ENCODE results near the gene ZNF836. TPM values are rescaled to one million over a fixed set of nuclear protein-coding genes. Genes with fewer than 3 reads are reported as not detected.

The ZNF836 gene
- total and polyA plus RNA-seq, 2 of the 13 experiments (the other 11 are each of a cell fraction or from before 2014, with no cell fraction given), result 1.6 to 5.3 TPM

DNA sequence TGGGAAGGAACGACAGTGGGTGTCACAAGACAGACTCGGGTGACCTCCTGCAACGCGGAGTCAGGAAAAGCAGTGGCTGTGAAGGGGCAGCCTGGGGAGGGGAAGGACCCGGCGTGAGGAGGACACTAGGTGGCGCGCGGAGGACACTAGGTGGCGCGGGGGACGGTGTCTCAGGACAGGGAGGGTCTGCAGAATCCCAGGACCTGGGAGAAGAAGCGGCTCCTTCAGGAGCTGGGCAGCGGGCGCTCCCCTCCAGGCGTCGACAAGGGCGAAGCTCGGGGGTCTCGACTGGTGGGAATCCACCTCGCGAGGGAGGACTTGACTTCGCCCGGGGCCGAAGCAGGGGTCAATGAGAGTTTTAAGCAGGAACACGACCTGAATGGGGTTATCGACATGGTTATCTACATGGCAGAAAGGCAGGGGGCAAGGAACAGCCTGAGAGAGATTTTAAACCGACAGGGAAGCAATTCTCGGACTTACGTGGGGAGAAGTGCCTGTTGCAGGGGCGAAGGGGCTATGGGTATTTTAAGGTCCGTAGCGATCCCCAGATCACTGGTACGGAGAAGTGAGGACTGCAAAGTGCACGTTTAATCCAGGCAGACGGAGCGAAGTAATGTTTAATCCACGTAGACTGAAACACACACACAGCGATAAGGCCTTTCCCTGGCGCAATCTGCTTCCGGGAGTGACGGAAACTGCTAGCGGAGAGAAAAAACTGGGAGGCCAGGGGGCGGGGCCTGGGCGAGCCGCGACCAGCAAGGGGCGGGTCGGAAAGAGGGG is 32.0 kb downstream of the ZNF836 start, which contains the start of gene ZNF616:
Gene ZNF616 (minus strand): TSS at position 687 of the 780 bp plus-strand sequence. CDS start 9,426 bp downstream, outside the sequence.
- peak; percentile 68 for FAIRE-seq
- peaks cover 50% of the 10 kb centered on the region for H3K9me3 ChIP-seq (ENCODE audit: low read length)
- H3K27ac ChIP-seq (ENCODE audit: extremely low read length, insufficient read depth, low read length), result peak within 1 kb of the TSS; percentile 94
- no peaks in the 10 kb centered on the region; a peak in 1 of 5 replicates for H3K27me3 ChIP-seq (ENCODE audit: control insufficient read depth in 1 of 2, insufficient read depth in 2 of 2, low read length in 2 of 2)
- ATAC-seq, result peak; percentile 97
- H3K4me3 ChIP-seq (replicated peaks in 1 of 3; ENCODE audit: insufficient read depth in 1 of 3, low read depth in 2 of 3, low read length in 3 of 3), result peak within 1 kb of the TSS; percentile 92 to 96 (median 93)
- peak within 1 kb of the TSS; percentile 95 for H2AFZ ChIP-seq (ENCODE audit: low read length)
- ChIA-PET POLR2A (interaction anchor here (0.6 to 3.9 kb wide), 3 partner anchors 8 to 50 kb away, joined by 3 to 23 read pairs (median 8); partner anchors contain the start of genes PPP2R1A and ZNF836), CTCF (ENCODE audit: low intra/inter-chr PET ratio, low total read pairs) (interaction anchor here (1.8 kb wide), 1 partner anchor 98 kb away, joined by 17 read pairs; no protein-coding TSS in a partner anchor)
- H4K20me1 ChIP-seq (ENCODE audit: insufficient read depth, low read length), result no peaks in the 10 kb centered on the region
- TSS peak; percentile 88 for BruUV-seq (replicated peaks)
- H3K4me1 ChIP-seq (ENCODE audit: insufficient read depth, low read length), result peaks cover 25% of the 10 kb centered on the region
- in situ Hi-C loops (cut with HindIII; ENCODE audit: extremely low pct_ligation_motif_present, low pct_unique_long_range_greater_than_20kb), result loop anchor here (10.0 kb wide), 1 partner anchor 95 kb away; no protein-coding TSS in a partner anchor
- peaks cover 1 to 3% of the 10 kb centered on the region in 2 experiments; a peak in 2 of 5 replicates for H3K36me3 ChIP-seq (replicated peaks in 1 of 2; ENCODE audit: control insufficient read depth in 1 of 2, insufficient read depth in 2 of 2, low read length in 2 of 2)
- intact Hi-C loops (cut with micrococcal nuclease; ENCODE audit: unreplicated experiment), result loop anchor here (1.0 to 2.0 kb wide), 2 partner anchors 49 to 98 kb away; no protein-coding TSS in a partner anchor
- H3K9ac ChIP-seq (ENCODE audit: insufficient read depth, low read depth, low read length), result peak within 1 kb of the TSS; percentile 94
- DNase-seq (ENCODE audit: low spot score), result peak; percentile 89
- WGBS (ENCODE audit: low lambda C conversion rate), result under 1% methylated on average over 40 of the region's 49 CpGs
- H3K79me2 ChIP-seq (ENCODE audit: insufficient read depth, low read length), result peaks cover 22% of the 10 kb centered on the region
- peak within 1 kb of the TSS; percentile 97 for H3K4me2 ChIP-seq (ENCODE audit: low read depth, low read length)
- TF ChIP-seq, protein P1, sequence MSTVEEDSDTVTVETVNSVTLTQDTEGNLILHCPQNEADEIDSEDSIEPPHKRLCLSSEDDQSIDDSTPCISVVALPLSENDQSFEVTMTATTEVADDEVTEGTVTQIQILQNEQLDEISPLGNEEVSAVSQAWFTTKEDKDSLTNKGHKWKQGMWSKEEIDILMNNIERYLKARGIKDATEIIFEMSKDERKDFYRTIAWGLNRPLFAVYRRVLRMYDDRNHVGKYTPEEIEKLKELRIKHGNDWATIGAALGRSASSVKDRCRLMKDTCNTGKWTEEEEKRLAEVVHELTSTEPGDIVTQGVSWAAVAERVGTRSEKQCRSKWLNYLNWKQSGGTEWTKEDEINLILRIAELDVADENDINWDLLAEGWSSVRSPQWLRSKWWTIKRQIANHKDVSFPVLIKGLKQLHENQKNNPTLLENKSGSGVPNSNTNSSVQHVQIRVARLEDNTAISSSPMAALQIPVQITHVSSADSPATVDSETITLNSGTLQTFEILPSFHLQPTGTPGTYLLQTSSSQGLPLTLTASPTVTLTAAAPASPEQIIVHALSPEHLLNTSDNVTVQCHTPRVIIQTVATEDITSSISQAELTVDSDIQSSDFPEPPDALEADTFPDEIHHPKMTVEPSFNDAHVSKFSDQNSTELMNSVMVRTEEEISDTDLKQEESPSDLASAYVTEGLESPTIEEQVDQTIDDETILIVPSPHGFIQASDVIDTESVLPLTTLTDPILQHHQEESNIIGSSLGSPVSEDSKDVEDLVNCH (CRISPR knock-in tag; IDR thresholded peaks at IDR 0.05), result no peak
- peak; percentile 87 for TF ChIP-seq POLR2G (IDR thresholded peaks at IDR 0.05; ENCODE audit: low read depth, low read length)
- peak; percentile 42 for TF ChIP-seq TEAD3 (CRISPR knock-in tag; optimal IDR thresholded peaks at IDR 0.05; ENCODE audit: borderline replicate concordance)
- peak; percentile 50; the same call in 1 of the 2 replicates for TF ChIP-seq ZBTB20 (CRISPR knock-in tag; IDR thresholded peaks at IDR 0.05; ENCODE audit: borderline replicate concordance, low read depth)
- no peak for TF ChIP-seq NR1H2 (CRISPR knock-in tag; IDR thresholded peaks at IDR 0.05; ENCODE audit: borderline replicate concordance, low read depth)
- no peak for TF ChIP-seq TAF15 (IDR thresholded peaks at IDR 0.05; ENCODE audit: low read depth, low read length, poor library complexity, severe bottlenecking)
- peak; percentile 62; the same call in 1 of the 2 replicates for TF ChIP-seq TP53 (CRISPR knock-in tag; conservative IDR thresholded peaks at IDR 0.05)
- TF ChIP-seq NR2C2 (CRISPR knock-in tag; IDR thresholded peaks at IDR 0.05; ENCODE audit: borderline replicate concordance), result peak; percentile 94
- TF ChIP-seq MTF1 (CRISPR knock-in tag; IDR thresholded peaks at IDR 0.05), result no peak
- TF ChIP-seq CEBPB (IDR thresholded peaks at IDR 0.05; ENCODE audit: borderline replicate concordance, low read depth, low read length), result peak; percentile 59; the same call in 1 of the 2 replicates
- no peak for TF ChIP-seq ZNF501 (CRISPR knock-in tag; IDR thresholded peaks at IDR 0.05)
- no peak for TF ChIP-seq ZSCAN20 (CRISPR knock-in tag; IDR thresholded peaks at IDR 0.05; ENCODE audit: borderline replicate concordance)
- no peak for TF ChIP-seq ZNF660 (CRISPR knock-in tag; IDR thresholded peaks at IDR 0.05; ENCODE audit: borderline replicate concordance, low read depth)
- TF ChIP-seq MYNN (CRISPR knock-in tag; IDR thresholded peaks at IDR 0.05; ENCODE audit: low read depth), result no peak
- TF ChIP-seq ZSCAN9 (CRISPR knock-in tag; IDR thresholded peaks at IDR 0.05; ENCODE audit: borderline replicate concordance), result 0 out of 2 replicates have a peak, but pooled peaks have one; percentile 36
- TF ChIP-seq TBX3 (IDR thresholded peaks at IDR 0.05; ENCODE audit: borderline replicate concordance), result no peak
- no peak for TF ChIP-seq ZNF136 (CRISPR knock-in tag; IDR thresholded peaks at IDR 0.05; ENCODE audit: low read depth)
- TF ChIP-seq THYN1 (CRISPR knock-in tag; IDR thresholded peaks at IDR 0.05; ENCODE audit: borderline replicate concordance, low read depth), result no peak
- no peak for TF ChIP-seq RORA (CRISPR knock-in tag; IDR thresholded peaks at IDR 0.05)
- peak; percentile 64 for TF ChIP-seq CEBPG (CRISPR knock-in tag; IDR thresholded peaks at IDR 0.05)
- TF ChIP-seq TAF1 (CRISPR knock-in tag; IDR thresholded peaks at IDR 0.05), result peak; percentile 64
- TF ChIP-seq HMG20B (CRISPR knock-in tag; conservative IDR thresholded peaks at IDR 0.05), result no peak
- TF ChIP-seq NFE2 (CRISPR knock-in tag; IDR thresholded peaks at IDR 0.05), result no peak
- TF ChIP-seq ZNF773 (CRISPR knock-in tag; IDR thresholded peaks at IDR 0.05; ENCODE audit: borderline replicate concordance), result no peak

Data from HepG2 (cell line).